TTC549 (cell line): Measurements from ENCODE around the gene TMEM161B.
"Not testable (repeated sequence)": the region's sequence is repeated elsewhere in the genome, so short reads cannot be mapped to it uniquely, and the experiment has no call there.

ENCODE experiments used
- FAIRE-seq: peaks from 2 replicates; lab custom pipeline; 2012; peaks lifted over from hg19 to GRCh38; lab: Jason Lieb, UNC

TMEM161B gene

GRCh38 chr5:88268385-88269184, at the start of gene TMEM161B:
TSS of gene TMEM161B (minus strand) at chr5:88268845. CDS start at chr5:88268723, 122 bp downstream.
- FAIRE-seq = peak; percentile 32

GRCh38 chr5:88304356-88304755, 35.7 kb upstream of the TMEM161B start:
- no peak for FAIRE-seq

GRCh38 chr5:88298425-88298824, 29.8 kb upstream of the TMEM161B start:
- FAIRE-seq = no peak

DNA sequence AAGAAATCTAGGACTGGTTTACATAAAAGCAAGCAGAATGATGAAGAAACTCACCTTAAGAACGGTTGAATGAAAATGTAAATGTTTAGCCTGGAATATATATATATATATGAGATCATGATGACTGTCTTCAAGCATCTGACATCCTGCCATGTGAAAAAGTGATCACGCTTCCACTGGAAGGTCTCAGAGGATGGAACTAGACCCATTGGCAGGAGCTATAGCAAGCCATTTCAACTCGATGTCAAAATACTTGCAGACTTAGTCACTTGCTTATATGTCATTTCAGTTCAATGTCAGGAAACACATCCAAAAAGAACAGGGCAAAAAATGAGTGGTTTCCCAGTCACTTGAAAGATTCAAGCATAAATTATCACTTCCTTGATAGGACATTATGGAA, 22.2 kb upstream of the TMEM161B start:
- no peak for FAIRE-seq

GRCh38 chr5:88288528-88289197, 20.0 kb upstream of the TMEM161B start:
- FAIRE-seq = no peak

DNA sequence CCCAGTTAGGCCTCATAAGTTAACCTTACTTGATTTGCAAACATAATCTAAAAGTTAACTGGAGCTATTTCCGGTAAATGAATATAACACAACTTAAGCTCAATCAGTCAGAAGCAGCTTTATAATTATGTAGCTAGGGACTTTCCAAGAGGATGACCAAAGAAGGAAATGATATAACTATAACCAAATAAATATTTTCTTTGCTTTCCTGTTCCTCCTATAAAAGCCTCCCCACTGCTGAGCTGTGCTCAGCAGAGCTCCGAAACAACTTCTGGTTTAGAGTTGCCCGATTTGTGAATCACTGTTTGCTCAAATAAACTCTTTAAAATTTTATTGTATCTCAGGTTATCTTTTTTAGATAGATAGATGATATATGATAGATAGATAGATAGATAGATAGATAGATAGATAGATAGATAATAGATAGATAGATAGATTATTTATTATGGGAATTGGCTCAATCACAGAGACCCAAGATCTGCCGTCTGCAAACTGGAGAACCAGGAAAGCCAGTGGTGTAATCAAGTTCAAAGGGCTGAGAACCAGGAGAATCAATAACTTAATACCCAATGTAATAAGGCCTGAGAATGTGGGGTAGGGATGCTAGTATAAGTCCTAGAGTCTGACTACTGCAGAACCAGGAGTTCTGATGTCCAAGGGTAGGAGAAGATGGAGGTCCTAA, 19.3 kb upstream of the TMEM161B start:
- no peak for FAIRE-seq

- no peak for FAIRE-seq
Observed at GRCh38 chr5:88287302-88287701, 18.7 kb upstream of the TMEM161B start.

GRCh38 chr5:88283690-88284089, 15.0 kb upstream of the TMEM161B start:
- FAIRE-seq = no peak

DNA sequence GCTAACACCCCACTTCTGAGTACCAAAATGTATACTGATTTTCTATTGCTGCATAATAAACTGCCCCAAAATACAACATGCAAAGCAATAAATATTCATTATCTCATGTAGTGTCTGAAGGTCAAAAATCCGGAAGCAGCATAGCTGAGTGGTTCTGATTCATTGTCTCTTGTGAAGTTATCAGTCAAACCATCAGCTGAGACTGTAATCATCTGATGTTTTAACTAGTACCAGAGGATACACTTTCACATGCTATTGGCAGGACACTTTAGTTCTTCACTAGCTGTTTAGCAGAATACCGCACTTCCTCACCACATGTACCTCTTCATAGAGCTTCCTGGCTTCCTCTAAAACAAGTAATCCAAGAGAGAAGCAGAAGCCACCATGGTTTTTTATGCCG, 12.7 kb upstream of the TMEM161B start:
- FAIRE-seq = no peak

DNA sequence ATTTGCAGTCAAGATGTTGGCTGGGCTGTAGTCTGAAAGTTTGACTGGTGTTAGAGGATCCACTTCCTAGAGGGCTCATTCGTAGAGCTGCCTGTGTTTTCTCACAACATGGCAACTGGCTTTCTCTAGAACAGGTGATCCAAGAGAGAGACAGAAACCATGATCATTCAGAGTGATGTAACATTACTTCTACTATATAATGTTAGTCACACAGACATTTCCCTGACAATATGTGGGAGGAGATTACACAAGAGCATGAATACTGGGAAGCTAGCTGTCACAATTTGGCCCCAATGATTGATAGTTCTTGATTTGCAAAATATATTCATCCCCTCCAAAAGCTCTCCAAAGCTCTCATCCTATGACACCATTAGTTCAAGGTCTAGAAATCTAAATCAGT, 10.9 kb upstream of the TMEM161B start:
- no peak for FAIRE-seq

DNA sequence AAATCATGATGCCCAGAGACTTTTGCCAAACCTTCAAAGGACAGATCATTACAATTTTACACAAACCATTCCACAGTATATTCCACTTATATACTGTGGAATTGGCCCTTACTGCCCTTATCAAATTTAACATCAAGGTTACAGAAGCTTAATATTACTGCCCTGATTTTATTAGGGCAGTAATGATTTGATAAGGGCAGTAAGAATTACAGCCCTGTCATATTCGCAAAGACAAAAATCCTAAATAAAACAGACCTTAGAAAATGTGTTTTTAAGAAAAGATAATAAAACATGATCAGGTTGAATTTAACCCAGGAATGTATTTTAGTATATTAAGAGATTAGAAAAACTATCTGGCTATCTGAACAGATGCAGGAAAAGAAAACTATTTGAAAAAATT, 7.7 kb upstream of the TMEM161B start:
- FAIRE-seq = no peak

GRCh38 chr5:88275581-88275980, 6.9 kb upstream of the TMEM161B start:
- FAIRE-seq = no peak

DNA sequence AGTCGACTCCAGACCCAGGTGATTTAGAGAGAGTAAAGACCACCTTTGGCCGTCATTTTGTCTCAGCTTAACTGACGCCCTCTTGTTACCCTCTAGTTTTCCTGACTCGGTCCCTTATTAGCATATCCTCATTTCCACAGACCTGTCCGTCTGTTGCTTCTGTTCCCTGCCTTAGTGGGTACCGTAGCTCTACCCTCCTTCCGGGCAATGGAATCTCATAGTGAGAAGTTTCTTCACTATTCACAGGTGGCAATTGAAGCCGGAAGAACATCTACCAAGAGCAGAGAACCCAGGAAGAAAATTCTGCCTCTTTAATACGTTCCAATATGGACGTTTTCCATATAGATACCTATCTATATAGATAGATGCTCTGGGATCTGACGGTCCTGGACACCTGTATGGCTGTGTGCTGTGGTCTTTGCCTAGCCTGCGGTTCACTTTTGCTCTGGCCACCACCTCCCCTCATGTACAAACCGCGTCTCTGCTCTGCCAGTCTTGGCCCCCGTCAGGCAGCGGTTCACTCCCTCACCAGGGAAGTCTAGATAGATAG, 652 bp upstream of the TMEM161B start:
- no peak for FAIRE-seq

DNA sequence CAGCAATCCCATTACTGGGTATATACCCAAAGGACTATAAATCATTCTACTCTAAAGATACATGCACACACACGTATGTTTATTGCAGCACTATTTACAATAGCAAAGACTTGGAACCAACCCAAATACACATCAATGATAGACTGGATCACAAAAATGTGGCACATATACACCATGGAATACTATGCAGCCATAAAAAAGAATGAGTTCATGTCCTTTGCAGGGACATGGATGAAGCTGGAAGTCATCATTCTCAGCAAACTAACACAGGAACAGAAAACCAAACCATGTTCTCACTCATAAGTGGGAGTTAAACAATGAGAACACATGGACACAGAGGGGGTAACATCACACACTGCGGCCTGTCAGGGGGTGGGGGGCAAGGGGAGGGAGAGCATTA, 4.1 kb downstream of the TMEM161B start:
- not testable (repeated sequence) for FAIRE-seq

GRCh38 chr5:88263349-88263748, 5.3 kb downstream of the TMEM161B start:
- FAIRE-seq = no peak

GRCh38 chr5:88262116-88262515, 6.5 kb downstream of the TMEM161B start:
- FAIRE-seq = no peak

DNA sequence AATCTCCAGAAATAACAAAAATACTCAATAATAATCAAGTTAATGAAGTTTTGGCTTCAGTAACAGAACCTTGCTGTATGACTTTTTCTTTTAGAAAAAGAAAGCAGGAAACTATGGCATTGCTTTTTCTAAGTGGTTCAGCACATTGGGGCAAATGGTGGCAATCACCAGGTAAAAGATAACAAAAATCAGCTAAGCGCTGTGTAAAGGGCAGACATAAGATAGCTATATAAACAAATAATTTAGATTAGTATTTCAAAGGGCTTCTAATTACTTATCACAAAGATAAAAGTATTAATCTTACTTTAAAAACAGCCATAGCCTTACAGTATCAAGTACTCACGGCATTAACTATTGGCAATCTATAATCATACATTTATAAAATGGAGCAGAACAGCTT, 10.0 kb downstream of the TMEM161B start:
- no peak for FAIRE-seq

DNA sequence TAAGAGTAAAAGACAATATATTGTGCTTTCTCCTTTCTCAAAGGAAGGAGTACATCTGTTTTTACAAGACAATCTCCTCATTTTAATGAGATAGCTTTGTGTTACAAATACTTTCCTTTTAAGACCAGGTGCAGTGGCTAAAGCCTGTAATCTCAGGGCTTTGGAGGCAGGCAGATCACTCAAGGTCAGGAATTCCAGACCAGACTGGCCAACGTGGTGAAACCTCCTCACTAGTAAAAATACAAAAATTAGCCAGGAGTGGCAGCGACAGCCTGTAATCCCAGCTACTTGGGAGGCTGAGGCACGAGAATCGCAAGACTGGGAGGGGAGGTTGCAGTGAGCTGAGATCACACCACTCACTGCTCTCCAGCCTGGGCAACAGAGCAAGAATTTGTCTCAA, 11.8 kb downstream of the TMEM161B start:
- FAIRE-seq = no peak

- FAIRE-seq = peak; percentile 22
Observed at GRCh38 chr5:88256037-88256436, 12.6 kb downstream of the TMEM161B start.

- FAIRE-seq = no peak
Observed at GRCh38 chr5:88254320-88254719, 14.3 kb downstream of the TMEM161B start.

DNA sequence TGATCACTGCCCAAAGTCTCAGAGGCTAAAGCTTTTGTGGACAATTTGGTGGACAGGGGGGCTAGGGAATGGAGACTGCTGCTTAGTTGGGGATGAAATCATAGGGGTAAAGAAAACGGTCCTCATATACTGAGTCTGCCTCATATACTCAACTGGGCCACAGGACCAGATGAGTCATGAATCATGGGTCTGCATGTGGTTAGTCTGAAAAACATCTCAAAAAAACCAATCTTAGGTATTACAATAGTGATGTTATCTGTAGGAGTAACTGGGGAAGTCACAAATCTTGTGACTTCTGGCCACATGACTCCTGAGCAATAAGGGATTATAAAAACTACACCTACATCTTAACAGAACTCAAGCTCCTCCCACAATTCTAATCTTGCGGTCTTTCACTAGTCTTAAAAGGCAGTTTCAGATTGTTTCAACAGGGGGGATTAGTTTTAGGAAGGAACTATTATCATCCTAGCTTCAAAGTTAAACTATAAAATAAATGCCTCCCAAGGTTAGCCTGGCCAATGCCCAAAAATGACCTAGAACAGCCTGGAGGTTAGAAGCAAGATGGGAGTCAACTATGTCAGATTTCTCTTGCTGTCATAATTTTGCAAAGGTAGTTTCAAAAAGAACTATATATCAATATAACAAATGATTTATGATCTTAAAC, 17.5 kb downstream of the TMEM161B start:
- no peak for FAIRE-seq

GRCh38 chr5:88250010-88250409, 18.6 kb downstream of the TMEM161B start:
- no peak for FAIRE-seq
